Nephron progenitor cell (in vitro differentiated cells): ENCODE results near the gene PRAMEF17.
"Not testable (repeated sequence)": the region's sequence is repeated elsewhere in the genome, so short reads cannot be mapped to it uniquely, and the experiment has no call there.

Experiments
- DNase-seq: peaks from one replicate; pipeline ENCODE4 v3.0.0; 2021
- H3K27ac Mint-ChIP-seq: 2 replicates; pipeline ENCODE4 v1.8.0; 2021; ENCODE audit warnings: mild to moderate bottlenecking, moderate library complexity, mixed read lengths
- H3K27me3 Mint-ChIP-seq: 2 replicates; pipeline ENCODE4 v1.8.0; 2021; ENCODE audit warnings: mild to moderate bottlenecking, low read depth, mixed read lengths; ENCODE audit not compliant: poor library complexity
- H3K36me3 Mint-ChIP-seq: 2 replicates; pipeline ENCODE4 v1.8.0; 2021; ENCODE audit warnings: low read depth, mixed read lengths
- H3K4me1 Mint-ChIP-seq: 2 replicates; pipeline ENCODE4 v1.8.0; 2021; ENCODE audit warnings: mixed read lengths
- H3K4me3 Mint-ChIP-seq: 2 replicates; pipeline ENCODE4 v1.8.0; 2021; ENCODE audit warnings: mild to moderate bottlenecking, moderate library complexity, mixed read lengths
- H3K9me3 Mint-ChIP-seq: 2 replicates; pipeline ENCODE4 v1.8.0; 2021; ENCODE audit warnings: mild to moderate bottlenecking, moderate library complexity, mixed read lengths
- CTCF ChIP-seq: fragments of 200-600 bp; sonication (generic); IDR thresholded peaks from 2 replicates; pipeline ENCODE4 v1.5.0; 2021; ENCODE audit warnings: antibody characterized with exemption

Gene PRAMEF17

GRCh38 chr1:13389332-13389731, at the start of gene PRAMEF17:
TSS of gene PRAMEF17 (plus strand) at chr1:13389632. CDS start at chr1:13389658, 26 bp downstream.
- DNase-seq, H3K27ac Mint-ChIP-seq, H3K4me1 Mint-ChIP-seq, H3K4me3 Mint-ChIP-seq, H3K27me3 Mint-ChIP-seq, H3K36me3 Mint-ChIP-seq: not testable (repeated sequence)
- H3K9me3 Mint-ChIP-seq: peaks cover 73% of the 10 kb centered on the region

GRCh38 chr1:13342496-13342895, 46.9 kb upstream of the PRAMEF17 start:
- not testable (repeated sequence) for DNase-seq, H3K27me3 Mint-ChIP-seq, H3K4me1 Mint-ChIP-seq, H3K36me3 Mint-ChIP-seq, H3K27ac Mint-ChIP-seq, H3K4me3 Mint-ChIP-seq
- peaks cover 32% of the 10 kb centered on the region for H3K9me3 Mint-ChIP-seq

GRCh38 chr1:13347034-13347433, 42.4 kb upstream of the PRAMEF17 start, which contains the start of gene PRAMEF14:
TSS of gene PRAMEF14 (minus strand) at chr1:13347134. CDS start at chr1:13345314, 1,820 bp downstream.
- H3K36me3 Mint-ChIP-seq, H3K27me3 Mint-ChIP-seq, H3K27ac Mint-ChIP-seq, H3K4me1 Mint-ChIP-seq, DNase-seq, H3K4me3 Mint-ChIP-seq: not testable (repeated sequence)
- peaks cover 26% of the 10 kb centered on the region for H3K9me3 Mint-ChIP-seq

- not testable (repeated sequence) for H3K36me3 Mint-ChIP-seq, H3K27me3 Mint-ChIP-seq, H3K4me1 Mint-ChIP-seq, H3K27ac Mint-ChIP-seq, H3K4me3 Mint-ChIP-seq
- peak; percentile 5 for DNase-seq
- H3K9me3 Mint-ChIP-seq: peaks cover 16% of the 10 kb centered on the region
These were observed 36.0 kb upstream of the PRAMEF17 start for GRCh38 chr1:13353476-13353875.

- not testable (repeated sequence) for H3K27me3 Mint-ChIP-seq, H3K4me1 Mint-ChIP-seq, H3K4me3 Mint-ChIP-seq, H3K36me3 Mint-ChIP-seq, H3K27ac Mint-ChIP-seq, DNase-seq
- peaks cover 16% of the 10 kb centered on the region for H3K9me3 Mint-ChIP-seq
These were observed 35.0 kb upstream of the PRAMEF17 start for GRCh38 chr1:13354475-13354874.

GRCh38 chr1:13356774-13357173, 32.7 kb upstream of the PRAMEF17 start:
- not testable (repeated sequence) for H3K36me3 Mint-ChIP-seq, H3K27ac Mint-ChIP-seq, H3K4me1 Mint-ChIP-seq, H3K27me3 Mint-ChIP-seq, H3K4me3 Mint-ChIP-seq
- DNase-seq: peak; percentile 27
- H3K9me3 Mint-ChIP-seq: peaks cover 14% of the 10 kb centered on the region
- peak; percentile 46 for TF ChIP-seq CTCF

GRCh38 chr1:13362364-13362763, 27.1 kb upstream of the PRAMEF17 start:
- H3K27ac Mint-ChIP-seq, DNase-seq, H3K27me3 Mint-ChIP-seq, H3K4me1 Mint-ChIP-seq, H3K4me3 Mint-ChIP-seq, H3K36me3 Mint-ChIP-seq: not testable (repeated sequence)
- peaks cover 15% of the 10 kb centered on the region for H3K9me3 Mint-ChIP-seq

- not testable (repeated sequence) for DNase-seq, H3K4me3 Mint-ChIP-seq, H3K27me3 Mint-ChIP-seq, H3K36me3 Mint-ChIP-seq, H3K27ac Mint-ChIP-seq, H3K4me1 Mint-ChIP-seq
- peaks cover 34% of the 10 kb centered on the region for H3K9me3 Mint-ChIP-seq
These were observed 24.5 kb upstream of the PRAMEF17 start for GRCh38 chr1:13364928-13365327.

GRCh38 chr1:13366536-13366935, 22.9 kb upstream of the PRAMEF17 start:
- not testable (repeated sequence) for H3K27ac Mint-ChIP-seq, H3K4me1 Mint-ChIP-seq, H3K36me3 Mint-ChIP-seq, H3K27me3 Mint-ChIP-seq, DNase-seq, H3K4me3 Mint-ChIP-seq
- H3K9me3 Mint-ChIP-seq: peaks cover 45% of the 10 kb centered on the region

GRCh38 chr1:13368544-13368943, 20.9 kb upstream of the PRAMEF17 start:
- peak; percentile 4 for DNase-seq
- not testable (repeated sequence) for H3K36me3 Mint-ChIP-seq, H3K4me1 Mint-ChIP-seq, H3K27me3 Mint-ChIP-seq, H3K4me3 Mint-ChIP-seq, H3K27ac Mint-ChIP-seq
- peaks cover 63% of the 10 kb centered on the region for H3K9me3 Mint-ChIP-seq

- H3K27ac Mint-ChIP-seq, H3K4me1 Mint-ChIP-seq, H3K36me3 Mint-ChIP-seq, H3K4me3 Mint-ChIP-seq, DNase-seq, H3K27me3 Mint-ChIP-seq: not testable (repeated sequence)
- peaks cover 68% of the 10 kb centered on the region for H3K9me3 Mint-ChIP-seq
These were observed 10.4 kb upstream of the PRAMEF17 start for GRCh38 chr1:13378983-13379382.

- DNase-seq, H3K4me1 Mint-ChIP-seq, H3K27me3 Mint-ChIP-seq, H3K27ac Mint-ChIP-seq, H3K4me3 Mint-ChIP-seq, H3K36me3 Mint-ChIP-seq: not testable (repeated sequence)
- H3K9me3 Mint-ChIP-seq: peaks cover 66% of the 10 kb centered on the region
These were observed 9.1 kb upstream of the PRAMEF17 start for GRCh38 chr1:13380380-13380779.

GRCh38 chr1:13393004-13393403, 3.6 kb downstream of the PRAMEF17 start:
- not testable (repeated sequence) for H3K4me1 Mint-ChIP-seq, H3K4me3 Mint-ChIP-seq, DNase-seq, H3K36me3 Mint-ChIP-seq, H3K27ac Mint-ChIP-seq, H3K27me3 Mint-ChIP-seq
- peaks cover 74% of the 10 kb centered on the region for H3K9me3 Mint-ChIP-seq

- not testable (repeated sequence) for H3K27me3 Mint-ChIP-seq, H3K27ac Mint-ChIP-seq, H3K4me3 Mint-ChIP-seq, H3K4me1 Mint-ChIP-seq, H3K36me3 Mint-ChIP-seq, DNase-seq
- peaks cover 78% of the 10 kb centered on the region for H3K9me3 Mint-ChIP-seq
These were observed 5.3 kb downstream of the PRAMEF17 start for GRCh38 chr1:13394761-13395160.
